Neural progenitor cell (in vitro differentiated cells): ENCODE data around the gene WDR81.

Experiments used
- EZH2 ChIP-seq: fragments of 200-600 bp; sonication (generic); IDR thresholded peaks from 2 replicates; pipeline ENCODE4 v1.6.1; 2017; ENCODE audit warnings: antibody characterized with exemption, mild to moderate bottlenecking, moderate library complexity
- EZH2phosphoT487 ChIP-seq: fragments of 200-600 bp; sonication (generic); IDR thresholded peaks from 2 replicates; pipeline ENCODE4 v1.6.1; 2017; ENCODE audit warnings: antibody characterized with exemption
- TF ChIP-seq, protein P1 (sequence below): fragments of 200-600 bp; sonication (generic); IDR thresholded peaks from 2 replicates; pipeline ENCODE4 v1.5.1; 2017; ENCODE audit warnings: antibody characterized with exemption, mild to moderate bottlenecking

DNA sequence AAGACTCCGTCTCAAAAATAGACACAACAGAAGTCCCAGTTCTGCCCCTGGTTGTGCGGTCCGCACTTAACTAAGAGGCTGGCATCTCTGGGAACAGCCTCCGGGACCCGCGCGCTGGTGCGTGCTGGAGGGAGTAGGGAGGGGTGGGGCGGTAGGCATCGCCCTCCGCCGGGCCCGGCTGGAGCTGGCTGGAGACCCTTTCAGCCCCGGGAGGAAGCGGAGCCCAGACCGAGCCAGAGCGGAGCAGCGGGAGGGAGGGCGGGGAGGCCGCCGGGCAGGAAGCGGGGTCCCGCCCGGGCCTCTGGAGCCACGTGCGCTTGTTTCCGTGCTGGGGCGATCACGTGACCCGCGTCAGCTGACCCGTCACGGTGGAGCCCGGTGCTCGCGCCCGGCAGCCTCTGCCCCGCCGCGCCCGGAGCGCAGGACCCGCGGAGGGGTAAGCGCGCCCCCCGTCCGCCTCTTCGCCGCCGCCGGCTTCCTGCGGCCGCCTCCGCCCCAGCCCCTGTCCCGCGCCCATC is at the start of gene WDR81:
- TF ChIP-seq, protein P1, sequence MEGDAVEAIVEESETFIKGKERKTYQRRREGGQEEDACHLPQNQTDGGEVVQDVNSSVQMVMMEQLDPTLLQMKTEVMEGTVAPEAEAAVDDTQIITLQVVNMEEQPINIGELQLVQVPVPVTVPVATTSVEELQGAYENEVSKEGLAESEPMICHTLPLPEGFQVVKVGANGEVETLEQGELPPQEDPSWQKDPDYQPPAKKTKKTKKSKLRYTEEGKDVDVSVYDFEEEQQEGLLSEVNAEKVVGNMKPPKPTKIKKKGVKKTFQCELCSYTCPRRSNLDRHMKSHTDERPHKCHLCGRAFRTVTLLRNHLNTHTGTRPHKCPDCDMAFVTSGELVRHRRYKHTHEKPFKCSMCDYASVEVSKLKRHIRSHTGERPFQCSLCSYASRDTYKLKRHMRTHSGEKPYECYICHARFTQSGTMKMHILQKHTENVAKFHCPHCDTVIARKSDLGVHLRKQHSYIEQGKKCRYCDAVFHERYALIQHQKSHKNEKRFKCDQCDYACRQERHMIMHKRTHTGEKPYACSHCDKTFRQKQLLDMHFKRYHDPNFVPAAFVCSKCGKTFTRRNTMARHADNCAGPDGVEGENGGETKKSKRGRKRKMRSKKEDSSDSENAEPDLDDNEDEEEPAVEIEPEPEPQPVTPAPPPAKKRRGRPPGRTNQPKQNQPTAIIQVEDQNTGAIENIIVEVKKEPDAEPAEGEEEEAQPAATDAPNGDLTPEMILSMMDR, result no peak
- no peak for TF ChIP-seq EZH2
- no peak for TF ChIP-seq EZH2phosphoT487
